SK-N-SH treated with all-trans-retinoic acid at 6 μM for 48 hours (cell line): ENCODE measurements around the gene TEX2.

Source experiments
- ATAC-seq: fragments of 200-7000 bp; cut with Tn5 transposase; 3 replicates; pipeline ENCODE4 v1.9.1; 2020; ENCODE audit warnings: mild to moderate bottlenecking, moderate library complexity
- ARNTL ChIP-seq: fragments of 450-650 bp; formaldehyde crosslinking; IDR thresholded peaks from 2 replicates; pipeline ENCODE4 v1.5.0; 2020; ENCODE audit warnings: low read depth, mild to moderate bottlenecking, moderate library complexity, borderline replicate concordance
- BACH2 ChIP-seq: fragments of 250-450 bp; sonication (Bioruptor Pico); IDR thresholded peaks from 2 replicates; pipeline ENCODE4 v1.9.0; 2021; ENCODE audit warnings: mild to moderate bottlenecking, borderline replicate concordance
- CSDC2 ChIP-seq: fragments of 250-450 bp; sonication (Bioruptor Pico); IDR thresholded peaks from 2 replicates; pipeline ENCODE4 v1.5.0; 2020; ENCODE audit warnings: mild to moderate bottlenecking, moderate library complexity
- CSRNP3 ChIP-seq: fragments of 250-450 bp; sonication (Bioruptor Pico); IDR thresholded peaks from 2 replicates; pipeline ENCODE4 v1.5.1; 2021; ENCODE audit warnings: mild to moderate bottlenecking, moderate library complexity
- ESRRG ChIP-seq: fragments of 250-450 bp; sonication (Bioruptor Pico); IDR thresholded peaks from 2 replicates; pipeline ENCODE4 v1.6.1; 2021; ENCODE audit warnings: mild to moderate bottlenecking
- GLIS3 ChIP-seq: fragments of 250-450 bp; sonication (Bioruptor Pico); IDR thresholded peaks from 2 replicates; pipeline ENCODE4 v1.5.0; 2020; ENCODE audit warnings: mild to moderate bottlenecking, moderate library complexity
- ISL1 ChIP-seq: fragments of 250-450 bp; sonication (Bioruptor Pico); IDR thresholded peaks from 2 replicates; pipeline ENCODE4 v2.1.2; 2022; ENCODE audit warnings: mild to moderate bottlenecking, moderate library complexity
- PATZ1 ChIP-seq: fragments of 250-450 bp; sonication (Bioruptor Pico); IDR thresholded peaks from 2 replicates; pipeline ENCODE4 v1.8.0; 2020; ENCODE audit warnings: mild to moderate bottlenecking, moderate library complexity, borderline replicate concordance
- RARB ChIP-seq: fragments of 250-450 bp; sonication (Bioruptor Pico); IDR thresholded peaks from 2 replicates; pipeline ENCODE4 v1.8.0; 2021; ENCODE audit warnings: mild to moderate bottlenecking, moderate library complexity
- SNAI2 ChIP-seq: fragments of 250-450 bp; sonication (Bioruptor Pico); IDR thresholded peaks from 2 replicates; pipeline ENCODE4 v1.5.0; 2020; ENCODE audit warnings: mild to moderate bottlenecking, moderate library complexity
- TCF4 ChIP-seq: fragments of 250-450 bp; sonication (Bioruptor Pico); IDR thresholded peaks from 2 replicates; pipeline ENCODE4 v1.8.0; 2021; ENCODE audit warnings: mild to moderate bottlenecking, moderate library complexity, borderline replicate concordance
- TOX ChIP-seq: fragments of 250-450 bp; sonication (Bioruptor Pico); IDR thresholded peaks from 2 replicates; pipeline ENCODE4 v1.8.0; 2021; ENCODE audit warnings: mild to moderate bottlenecking, moderate library complexity, borderline replicate concordance
- TSHZ2 ChIP-seq: fragments of 250-450 bp; sonication (Bioruptor Pico); IDR thresholded peaks from 2 replicates; pipeline ENCODE4 v1.5.0; 2020; ENCODE audit warnings: mild to moderate bottlenecking, moderate library complexity
- ZC3H10 ChIP-seq: fragments of 250-450 bp; sonication (Bioruptor Pico); IDR thresholded peaks from 2 replicates; pipeline ENCODE4 v1.5.1; 2021; ENCODE audit warnings: mild to moderate bottlenecking, moderate library complexity
- ZFP3 ChIP-seq: fragments of 250-450 bp; sonication (Bioruptor Pico); IDR thresholded peaks from 2 replicates; pipeline ENCODE4 v1.5.0; 2020; ENCODE audit warnings: mild to moderate bottlenecking, moderate library complexity
- ZFP30 ChIP-seq: fragments of 450-650 bp; formaldehyde crosslinking; IDR thresholded peaks from 2 replicates; pipeline ENCODE4 v1.5.0; 2022; ENCODE audit warnings: mild to moderate bottlenecking, moderate library complexity
- ZNF70 ChIP-seq: fragments of 450-650 bp; formaldehyde crosslinking; IDR thresholded peaks from 2 replicates; pipeline ENCODE4 v1.5.0; 2020; ENCODE audit warnings: mild to moderate bottlenecking, moderate library complexity
- ZNF8 ChIP-seq: fragments of 450-650 bp; formaldehyde crosslinking; IDR thresholded peaks from 2 replicates; pipeline ENCODE4 v1.5.0; 2020; ENCODE audit warnings: mild to moderate bottlenecking, moderate library complexity

Gene TEX2

DNA sequence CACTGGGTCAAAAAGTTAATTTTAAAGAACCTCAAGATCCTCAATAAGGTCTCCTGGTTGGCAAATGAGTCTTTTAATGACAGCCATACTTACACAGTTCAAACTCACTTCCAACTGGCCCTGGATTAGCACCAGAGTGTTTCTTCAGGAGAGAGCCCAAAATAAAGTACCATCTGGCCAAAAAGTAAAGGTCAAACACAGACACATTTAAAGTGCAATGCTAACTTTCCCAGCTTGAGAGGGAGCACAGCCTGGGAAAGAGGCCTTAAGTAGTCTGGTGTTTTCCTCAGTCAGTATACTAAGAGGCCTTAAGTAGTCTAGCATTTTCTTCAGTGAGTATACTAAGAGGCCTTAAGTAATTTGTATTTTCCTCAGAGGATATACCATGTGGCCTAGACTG, 86.5 kb downstream of the TEX2 start:
- no peak for TF ChIP-seq PATZ1
- no peak for TF ChIP-seq ZFP30 (CRISPR knock-in tag)
- no peak for TF ChIP-seq GLIS3
- TF ChIP-seq TSHZ2: no peak
- no peak for TF ChIP-seq ZNF70 (CRISPR knock-in tag)
- TF ChIP-seq BACH2 (CRISPR knock-in tag): no peak
- TF ChIP-seq ISL1 (CRISPR knock-in tag): no peak
- TF ChIP-seq SNAI2 (CRISPR knock-in tag): no peak
- TF ChIP-seq ESRRG (CRISPR knock-in tag): no peak
- TF ChIP-seq CSDC2: no peak
- no peak for TF ChIP-seq ZNF8 (CRISPR knock-in tag)
- no peak for TF ChIP-seq TCF4
- no peak for TF ChIP-seq TOX (CRISPR knock-in tag)
- TF ChIP-seq ZC3H10 (CRISPR knock-in tag): no peak
- TF ChIP-seq ARNTL (CRISPR knock-in tag): no peak

GRCh38 chr17:64174686-64175456, 88.2 kb downstream of the TEX2 start:
- no peak for TF ChIP-seq RARB (CRISPR knock-in tag)
- ATAC-seq: no peak

More for the DNA sequence above, 86.5 kb downstream of the TEX2 start:
- no peak for ATAC-seq

GRCh38 chr17:64173646-64174045, 89.4 kb downstream of the TEX2 start:
- no peak for ATAC-seq

More at GRCh38 chr17:64173646-64174045, 89.4 kb downstream of the TEX2 start:
- TF ChIP-seq ESRRG (CRISPR knock-in tag) (no peak), ZFP3 (CRISPR knock-in tag) (no peak), CSDC2 (no peak), BACH2 (CRISPR knock-in tag) (no peak), ARNTL (CRISPR knock-in tag) (no peak), ZC3H10 (CRISPR knock-in tag) (no peak), TSHZ2 (no peak), ZFP30 (CRISPR knock-in tag) (no peak), ISL1 (CRISPR knock-in tag) (no peak), ZNF70 (CRISPR knock-in tag) (no peak), GLIS3 (no peak), CSRNP3 (CRISPR knock-in tag) (no peak)
- TF ChIP-seq, all 23 proteins: peak for 0
